Measurements from ENCODE around the gene DCTN2. TPM values are rescaled to one million over a fixed set of nuclear protein-coding genes. Genes with fewer than 3 reads are reported as not detected.

Gene DCTN2
- total RNA-seq, 2 donors from 2014 or later = 131 to 139 TPM

DNA sequence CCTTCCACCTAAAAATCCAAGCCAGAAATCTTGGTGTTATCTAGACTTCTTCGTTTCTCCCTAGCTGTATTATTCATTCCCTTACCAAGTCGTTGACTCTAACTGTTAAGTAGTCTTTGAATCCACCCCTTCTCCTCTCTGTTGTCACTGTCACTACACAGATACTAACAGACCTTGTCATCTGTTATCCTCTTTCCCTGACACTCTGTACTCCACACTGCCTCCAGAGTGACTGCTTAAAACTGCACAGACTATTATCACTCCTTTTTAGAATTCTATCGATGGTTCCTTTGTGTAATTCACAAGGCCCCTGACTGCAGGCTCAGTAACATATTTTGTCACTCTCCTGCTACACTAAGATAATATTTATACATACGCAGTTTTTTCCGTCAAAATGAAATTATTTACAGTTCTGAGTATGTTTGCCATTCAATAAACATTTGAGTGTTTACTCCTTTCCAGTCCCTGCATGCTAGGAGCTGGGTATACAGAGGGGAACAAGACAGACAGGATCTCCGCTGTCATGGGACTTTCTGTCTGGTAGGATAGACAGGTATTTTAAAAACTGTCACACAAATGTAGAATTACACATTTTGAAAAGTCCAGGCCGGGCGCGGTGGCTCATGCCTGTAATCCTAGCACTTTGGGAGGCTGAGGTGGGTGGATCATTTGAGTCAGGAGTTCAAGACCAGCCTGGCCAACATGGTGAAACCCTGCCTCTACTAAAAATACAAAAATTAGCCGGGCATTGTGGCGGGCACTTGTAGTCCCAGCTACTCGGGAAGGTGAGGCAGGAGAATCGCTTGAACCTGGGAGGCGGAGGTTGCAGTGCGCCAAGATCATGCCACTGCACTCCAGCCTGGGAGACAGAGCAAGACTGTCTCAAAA, 55.4 kb downstream of the DCTN2 start:
- Histone ChIP-seq H3K4me3 (no peak overlapping the region), H3K36me3 (peaks cover 9% of the 10 kb centered on the region)

DNA sequence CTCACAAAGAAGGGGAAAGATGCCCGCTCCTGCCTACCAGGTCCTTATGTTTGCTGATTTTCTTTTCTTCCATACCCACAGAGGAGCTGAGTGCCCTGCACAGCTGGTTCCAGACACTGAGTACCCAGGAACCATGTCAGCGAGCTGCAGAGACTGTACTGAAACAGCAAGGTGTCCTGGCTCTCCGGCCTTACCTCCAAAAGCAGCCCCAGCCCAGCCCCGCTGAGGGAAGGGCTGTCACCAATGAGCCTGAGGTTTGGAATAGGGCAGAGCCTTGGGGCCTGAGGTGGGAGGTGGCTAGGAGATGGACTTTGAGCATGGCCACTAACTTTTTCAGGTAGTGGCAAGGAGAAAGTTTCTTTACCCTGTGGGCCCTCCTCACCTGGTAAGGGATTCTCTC, 56.9 kb downstream of the DCTN2 start:
- no peak for TF ChIP-seq CTCF (IDR thresholded peaks at IDR 0.05)
- peaks cover 8% of the 10 kb centered on the region for H3K4me1 ChIP-seq
- H3K4me3 ChIP-seq = no peak overlapping the region
- peaks cover 9% of the 10 kb centered on the region for H3K36me3 ChIP-seq
- no peak overlapping the region for H3K27ac ChIP-seq
- no peaks in the 10 kb centered on the region for H3K27me3 ChIP-seq
- no peaks in the 10 kb centered on the region for H3K9me3 ChIP-seq
- no peak overlapping the region for H3K9ac ChIP-seq (ENCODE audit: low read depth in 2 of 2, low read length in 2 of 2)
- intact Hi-C loops (cut with DNase I) = no loop called here
- DNase-seq = no peak

More for the DNA sequence above, 55.4 kb downstream of the DCTN2 start:
- Histone ChIP-seq H3K4me1 (peaks cover 8% of the 10 kb centered on the region), H3K9ac (ENCODE audit: low read depth in 2 of 2, low read length in 2 of 2) (no peak overlapping the region), H3K9me3 (no peaks in the 10 kb centered on the region), H3K27me3 (no peaks in the 10 kb centered on the region), H3K27ac (no peak overlapping the region)
- TF ChIP-seq CTCF (IDR thresholded peaks at IDR 0.05) = no peak
- no peak for DNase-seq
- intact Hi-C loops (cut with DNase I) = no loop called here

- no peak for TF ChIP-seq CTCF (IDR thresholded peaks at IDR 0.05)
- Histone ChIP-seq H3K9me3 (no peaks in the 10 kb centered on the region), H3K27ac (no peak overlapping the region), H3K9ac (ENCODE audit: low read depth in 2 of 2, low read length in 2 of 2) (no peak overlapping the region), H3K27me3 (no peaks in the 10 kb centered on the region), H3K4me3 (peak overlapping the region; percentile 94), H3K4me1 (peaks cover 8% of the 10 kb centered on the region), H3K36me3 (peaks cover 9% of the 10 kb centered on the region)
- DNase-seq = no peak
- intact Hi-C loops (cut with DNase I) = no loop called here
Measured at GRCh38 chr12:57489157-57489641, 57.8 kb downstream of the DCTN2 start.

DNA sequence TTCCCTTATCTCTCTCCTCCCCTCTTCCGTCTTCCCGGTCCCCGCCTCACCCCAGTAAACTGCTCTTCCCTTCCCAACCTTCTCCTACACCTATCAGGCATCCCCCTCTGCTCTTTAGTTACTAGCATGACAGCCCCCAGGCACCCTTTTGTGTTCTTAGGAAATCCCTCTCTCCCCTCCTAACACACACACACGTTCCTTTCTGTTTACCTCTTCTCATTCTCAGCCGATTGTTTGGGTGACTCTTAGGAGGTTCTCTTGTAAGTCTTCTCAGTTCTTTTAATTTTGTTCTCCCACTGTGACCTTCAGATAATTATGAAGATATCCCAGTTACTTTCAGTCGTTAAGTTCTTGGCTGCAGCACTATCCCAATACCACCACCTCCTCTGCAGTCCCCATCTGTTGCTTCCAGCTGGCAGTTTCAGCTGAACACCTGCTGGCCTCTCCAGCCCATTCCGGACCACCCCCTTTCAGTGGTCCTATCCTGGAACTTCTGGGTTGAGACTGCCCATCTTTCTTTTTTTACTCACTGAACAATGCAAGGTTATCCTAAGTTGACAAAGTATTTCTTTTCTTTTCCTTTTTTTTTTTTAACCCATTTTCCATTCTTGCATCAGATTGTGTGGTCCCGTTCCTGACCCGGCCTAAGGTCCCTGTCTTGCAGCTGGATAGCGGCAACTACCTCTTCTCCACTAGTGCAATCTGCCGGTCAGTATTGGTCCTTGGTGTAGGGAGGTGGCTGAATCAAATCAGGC, 58.4 kb downstream of the DCTN2 start:
- intact Hi-C loops (cut with DNase I) = no loop called here
- Histone ChIP-seq H3K9ac (ENCODE audit: low read depth in 2 of 2, low read length in 2 of 2) (peak overlapping the region; percentile 94 to 95), H3K27ac (peak overlapping the region; percentile 66), H3K9me3 (no peaks in the 10 kb centered on the region), H3K27me3 (no peaks in the 10 kb centered on the region), H3K4me1 (peaks cover 8% of the 10 kb centered on the region), H3K4me3 (peak overlapping the region; percentile 94), H3K36me3 (peaks cover 9% of the 10 kb centered on the region)
- DNase-seq = no peak
- no peak for TF ChIP-seq CTCF (IDR thresholded peaks at IDR 0.05)

GRCh38 chr12:57487597-57488401, 59.2 kb downstream of the DCTN2 start, which contains the start of gene MARS1:
MARS1 (plus strand) TSS chr12:57488068; CDS start chr12:57488091, 23 bp downstream.
- TF ChIP-seq CTCF (IDR thresholded peaks at IDR 0.05) = no peak
- Histone ChIP-seq H3K27me3 (no peaks in the 10 kb centered on the region), H3K27ac (peak within 1 kb of the TSS; percentile 66), H3K36me3 (peaks cover 9% of the 10 kb centered on the region), H3K4me3 (peak within 1 kb of the TSS; percentile 94), H3K4me1 (peaks cover 8% of the 10 kb centered on the region), H3K9ac (ENCODE audit: low read depth in 2 of 2, low read length in 2 of 2) (peak within 1 kb of the TSS; percentile 94 to 95), H3K9me3 (no peaks in the 10 kb centered on the region)
- intact Hi-C loops (cut with DNase I) = no loop called here
- DNase-seq = peak; percentile 96
